PFSK-1 (cell line): Measurements from ENCODE around the gene MAPKAPK2.

ENCODE experiments used
- SIN3A ChIP-seq: IDR thresholded peaks from 2 replicates; pipeline ENCODE4 v1.6.1; 2012; ENCODE audit warnings: mild to moderate bottlenecking, low read length, moderate library complexity, borderline replicate concordance; ENCODE audit not compliant: insufficient read depth
- TAF1 ChIP-seq: IDR thresholded peaks from 2 replicates; pipeline ENCODE4 v1.6.1; 2012; ENCODE audit warnings: low read length, control low read depth, borderline replicate concordance; ENCODE audit not compliant: insufficient read depth

- TF ChIP-seq SIN3A (no peak), TAF1 (no peak)
Measured at GRCh38 chr1:206727981-206728696, 43.4 kb downstream of the MAPKAPK2 start.
